AG04450 (cell line): ENCODE data around the gene BCLAF3. TPM values are rescaled to one million over a fixed set of nuclear protein-coding genes. Genes with fewer than 3 reads are reported as not detected.

ENCODE experiments used
- CTCF ChIA-PET: fragments of 300-600, 350-600 bp; formaldehyde crosslinking; extraction: SDS; loops from one replicate; lab custom pipeline; 2022; ENCODE audit warnings: antibody characterized with exemption, inconsistent platforms; lab: Charles Lee
- POLR2A ChIA-PET: fragments of 350-600 bp; formaldehyde crosslinking; extraction: SDS; loops from one replicate; lab custom pipeline; 2021; ENCODE audit warnings: antibody characterized with exemption, inconsistent platforms; lab: Yijun Ruan, JAX
- DNase-seq: peaks from one replicate; pipeline ENCODE4 v3.0.0-alpha.2; 2011; ENCODE audit warnings: low read depth, low spot score
- H3K27ac ChIP-seq: one replicate; pipeline ENCODE4 v1.5.1; 2012; ENCODE audit warnings: low read depth, low read length, control low read depth
- H3K27me3 ChIP-seq: one replicate; pipeline ENCODE4 v1.6.0; 2012; ENCODE audit warnings: low read length; ENCODE audit not compliant: control insufficient read depth, insufficient read depth
- H3K4me3 ChIP-seq: 2 replicates; pipeline ENCODE4 v1.5.1; 2011; ENCODE audit warnings: mild to moderate bottlenecking, low read depth, low read length, control low read depth
- H3K9me3 ChIP-seq: 2 replicates; pipeline ENCODE4 v1.5.1; 2012; ENCODE audit warnings: low read length; ENCODE audit not compliant: control insufficient read depth, insufficient read depth
- CTCF ChIP-seq: IDR thresholded peaks from 2 replicates; pipeline ENCODE4 v1.5.1; 2011; ENCODE audit warnings: low read depth, low read length, control low read depth, inconsistent platforms
- polyA plus RNA-seq: library from polyadenylated mRNA; depleted of rRNA; stranded (reverse); fragments of >200 nt; gene quantifications from 2 replicates; pipeline ENCODE4 v1.2.3, GENCODE V29; 2011

Gene BCLAF3
- polyA plus RNA-seq, 1 experiment, result 2.8 TPM

GRCh38 chrX:19991350-19991718 is 473 bp upstream of the BCLAF3 start:
- no peak for TF ChIP-seq CTCF
- no peak for DNase-seq
- POLR2A ChIA-PET, result no interaction called here
- CTCF ChIA-PET, result interaction anchor here (0.6 to 1.1 kb wide), 6 partner anchors 9 to 86 kb away, joined by 3 to 11 read pairs (median 4); no protein-coding TSS in a partner anchor
- Histone ChIP-seq H3K9me3 (no peaks in the 10 kb centered on the region), H3K4me3 (peak overlapping the region; percentile 47), H3K27ac (no peak overlapping the region), H3K27me3 (no peaks in the 10 kb centered on the region)

GRCh38 chrX:19990151-19990555 is 708 bp downstream of the BCLAF3 start:
- H3K27ac ChIP-seq, result no peak overlapping the region

GRCh38 chrX:19987856-19988255 is 3.0 kb downstream of the BCLAF3 start:
- H3K27me3 ChIP-seq, result no peaks in the 10 kb centered on the region
- no peak for TF ChIP-seq CTCF
- DNase-seq, result no peak
- POLR2A ChIA-PET, result no interaction called here
- no peak overlapping the region for H3K27ac ChIP-seq
- no peaks in the 10 kb centered on the region for H3K9me3 ChIP-seq
- CTCF ChIA-PET, result interaction anchor here (0.7 kb wide), 1 partner anchor 615 kb away, joined by 3 read pairs; no protein-coding TSS in a partner anchor
- no peak overlapping the region for H3K4me3 ChIP-seq

More at GRCh38 chrX:19990151-19990555, 708 bp downstream of the BCLAF3 start:
- ChIA-PET CTCF (interaction anchor here (0.7 kb wide), 1 partner anchor 97 kb away, joined by 3 read pairs; no protein-coding TSS in a partner anchor), POLR2A (no interaction called here)
- Histone ChIP-seq H3K27me3 (no peaks in the 10 kb centered on the region), H3K9me3 (no peaks in the 10 kb centered on the region), H3K4me3 (peak overlapping the region; percentile 68)
- TF ChIP-seq CTCF, result no peak
- DNase-seq, result no peak

GRCh38 chrX:19986531-19986930 is 4.3 kb downstream of the BCLAF3 start:
- no peak for TF ChIP-seq CTCF
- POLR2A ChIA-PET, result no interaction called here
- no peaks in the 10 kb centered on the region for H3K27me3 ChIP-seq
- no peak overlapping the region for H3K27ac ChIP-seq
- CTCF ChIA-PET, result interaction anchor here (0.6 kb wide), 1 partner anchor 1525 kb away, joined by 3 read pairs; no protein-coding TSS in a partner anchor
- no peak overlapping the region for H3K4me3 ChIP-seq
- H3K9me3 ChIP-seq, result no peaks in the 10 kb centered on the region
- no peak for DNase-seq

- no peaks in the 10 kb centered on the region for H3K9me3 ChIP-seq
- no peak overlapping the region for H3K4me3 ChIP-seq
- POLR2A ChIA-PET, result no interaction called here
- no peaks in the 10 kb centered on the region for H3K27me3 ChIP-seq
- TF ChIP-seq CTCF, result no peak
- CTCF ChIA-PET, result no interaction called here
- DNase-seq, result no peak
- H3K27ac ChIP-seq, result no peak overlapping the region
These were observed 8.9 kb downstream of the BCLAF3 start for GRCh38 chrX:19981947-19982346.
